HL-60 (cell line): ENCODE results near the gene DMBX1.

Experiments
- DNase-seq, 2 experiments: peaks; one replicate each; pipeline ENCODE4 v3.0.0-alpha.2; 2010 to 2020; ENCODE audit warnings: low read depth in 1 of 2, low spot score in 1 of 2
- H3K27ac ChIP-seq: fragments of 250-450 bp; sonication (Bioruptor Pico); replicated peaks from 2 replicates; pipeline ENCODE4 v1.5.1; 2020; ENCODE audit warnings: mild to moderate bottlenecking, moderate library complexity
- H3K27me3 ChIP-seq: fragments of 250-450 bp; sonication (Bioruptor Pico); 2 replicates; pipeline ENCODE4 v1.5.1; 2021; ENCODE audit warnings: mild to moderate bottlenecking, moderate library complexity; ENCODE audit not compliant: insufficient read depth, poor library complexity, severe bottlenecking
- H3K4me3 ChIP-seq: replicated peaks from 2 replicates; pipeline ENCODE4 v1.5.1; 2011; ENCODE audit warnings: mild to moderate bottlenecking, control low read depth, low read length; ENCODE audit not compliant: insufficient read depth
- GABPA ChIP-seq: IDR thresholded peaks from 2 replicates; pipeline ENCODE4 v1.6.1; 2012; ENCODE audit warnings: low read depth
- POLR2AphosphoS5 ChIP-seq: IDR thresholded peaks from 2 replicates; pipeline ENCODE4 v1.6.1; 2012; ENCODE audit warnings: low read depth
- SPI1 ChIP-seq: IDR thresholded peaks from 2 replicates; pipeline ENCODE4 v1.6.1; 2012; ENCODE audit warnings: low read depth, mild to moderate bottlenecking, borderline replicate concordance
- TF ChIP-seq, protein P1 (sequence below): IDR thresholded peaks from 2 replicates; pipeline ENCODE4 v1.6.1; 2012; ENCODE audit warnings: low read depth; ENCODE audit not compliant: insufficient replicate concordance
- TF ChIP-seq, protein P2 (sequence below): IDR thresholded peaks from one replicate; pipeline ENCODE4 v1.5.1; 2011; ENCODE audit warnings: low read length, control low read depth, inconsistent platforms; ENCODE audit not compliant: insufficient read depth

DMBX1 gene

DNA sequence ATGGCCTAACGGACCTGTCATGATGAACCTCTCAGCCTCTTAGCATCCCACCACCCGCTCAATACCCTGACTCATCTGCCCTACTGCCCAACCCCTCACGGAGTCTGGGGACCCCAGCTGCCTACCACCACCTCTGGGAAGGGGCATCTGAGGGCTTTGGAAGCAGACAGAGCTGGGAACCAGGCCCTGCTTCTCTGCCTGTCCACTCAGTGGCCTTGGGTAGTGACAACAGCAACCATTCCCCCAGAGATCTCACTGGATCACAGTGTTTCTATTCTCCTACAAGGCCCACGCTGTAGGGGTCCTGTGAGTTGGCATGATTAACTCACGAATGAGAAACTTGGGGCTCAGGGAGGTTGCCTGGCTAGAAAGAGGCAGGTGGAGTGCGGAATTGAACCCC lies 32.5 kb upstream of the DMBX1 start:
- Histone ChIP-seq H3K27me3 (peaks cover 36% of the 10 kb centered on the region), H3K4me3 (no peak overlapping the region), H3K27ac (no peak overlapping the region)
- TF ChIP-seq GABPA (no peak), SPI1 (no peak), POLR2AphosphoS5 (no peak)
- TF ChIP-seq, protein P1, sequence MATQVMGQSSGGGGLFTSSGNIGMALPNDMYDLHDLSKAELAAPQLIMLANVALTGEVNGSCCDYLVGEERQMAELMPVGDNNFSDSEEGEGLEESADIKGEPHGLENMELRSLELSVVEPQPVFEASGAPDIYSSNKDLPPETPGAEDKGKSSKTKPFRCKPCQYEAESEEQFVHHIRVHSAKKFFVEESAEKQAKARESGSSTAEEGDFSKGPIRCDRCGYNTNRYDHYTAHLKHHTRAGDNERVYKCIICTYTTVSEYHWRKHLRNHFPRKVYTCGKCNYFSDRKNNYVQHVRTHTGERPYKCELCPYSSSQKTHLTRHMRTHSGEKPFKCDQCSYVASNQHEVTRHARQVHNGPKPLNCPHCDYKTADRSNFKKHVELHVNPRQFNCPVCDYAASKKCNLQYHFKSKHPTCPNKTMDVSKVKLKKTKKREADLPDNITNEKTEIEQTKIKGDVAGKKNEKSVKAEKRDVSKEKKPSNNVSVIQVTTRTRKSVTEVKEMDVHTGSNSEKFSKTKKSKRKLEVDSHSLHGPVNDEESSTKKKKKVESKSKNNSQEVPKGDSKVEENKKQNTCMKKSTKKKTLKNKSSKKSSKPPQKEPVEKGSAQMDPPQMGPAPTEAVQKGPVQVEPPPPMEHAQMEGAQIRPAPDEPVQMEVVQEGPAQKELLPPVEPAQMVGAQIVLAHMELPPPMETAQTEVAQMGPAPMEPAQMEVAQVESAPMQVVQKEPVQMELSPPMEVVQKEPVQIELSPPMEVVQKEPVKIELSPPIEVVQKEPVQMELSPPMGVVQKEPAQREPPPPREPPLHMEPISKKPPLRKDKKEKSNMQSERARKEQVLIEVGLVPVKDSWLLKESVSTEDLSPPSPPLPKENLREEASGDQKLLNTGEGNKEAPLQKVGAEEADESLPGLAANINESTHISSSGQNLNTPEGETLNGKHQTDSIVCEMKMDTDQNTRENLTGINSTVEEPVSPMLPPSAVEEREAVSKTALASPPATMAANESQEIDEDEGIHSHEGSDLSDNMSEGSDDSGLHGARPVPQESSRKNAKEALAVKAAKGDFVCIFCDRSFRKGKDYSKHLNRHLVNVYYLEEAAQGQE = no peak
- TF ChIP-seq, protein P2, sequence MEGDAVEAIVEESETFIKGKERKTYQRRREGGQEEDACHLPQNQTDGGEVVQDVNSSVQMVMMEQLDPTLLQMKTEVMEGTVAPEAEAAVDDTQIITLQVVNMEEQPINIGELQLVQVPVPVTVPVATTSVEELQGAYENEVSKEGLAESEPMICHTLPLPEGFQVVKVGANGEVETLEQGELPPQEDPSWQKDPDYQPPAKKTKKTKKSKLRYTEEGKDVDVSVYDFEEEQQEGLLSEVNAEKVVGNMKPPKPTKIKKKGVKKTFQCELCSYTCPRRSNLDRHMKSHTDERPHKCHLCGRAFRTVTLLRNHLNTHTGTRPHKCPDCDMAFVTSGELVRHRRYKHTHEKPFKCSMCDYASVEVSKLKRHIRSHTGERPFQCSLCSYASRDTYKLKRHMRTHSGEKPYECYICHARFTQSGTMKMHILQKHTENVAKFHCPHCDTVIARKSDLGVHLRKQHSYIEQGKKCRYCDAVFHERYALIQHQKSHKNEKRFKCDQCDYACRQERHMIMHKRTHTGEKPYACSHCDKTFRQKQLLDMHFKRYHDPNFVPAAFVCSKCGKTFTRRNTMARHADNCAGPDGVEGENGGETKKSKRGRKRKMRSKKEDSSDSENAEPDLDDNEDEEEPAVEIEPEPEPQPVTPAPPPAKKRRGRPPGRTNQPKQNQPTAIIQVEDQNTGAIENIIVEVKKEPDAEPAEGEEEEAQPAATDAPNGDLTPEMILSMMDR = no peak
- DNase-seq = no peak

DNA sequence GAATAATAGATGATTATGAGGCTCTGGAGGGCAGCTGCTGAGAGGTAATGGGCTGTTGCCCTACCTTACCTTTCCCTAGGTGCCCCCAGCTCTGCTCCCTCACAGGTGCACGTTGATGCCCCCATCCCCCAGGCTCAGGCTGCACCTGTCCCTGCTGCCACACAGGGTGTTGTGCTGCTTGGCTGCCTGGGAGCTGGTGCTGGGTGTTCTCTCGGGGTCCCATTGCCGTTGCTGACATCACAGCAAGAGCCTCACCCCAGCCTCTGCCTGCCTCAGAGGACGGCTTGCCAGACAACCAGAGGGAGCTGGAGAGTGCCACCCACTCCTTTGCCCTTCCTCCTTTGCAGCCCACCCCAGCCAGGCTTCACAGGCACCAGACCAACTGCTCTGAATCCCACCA lies 31.4 kb upstream of the DMBX1 start:
- Histone ChIP-seq H3K27ac (no peak overlapping the region), H3K27me3 (peaks cover 34% of the 10 kb centered on the region), H3K4me3 (no peak overlapping the region)
- no peak for DNase-seq
- TF ChIP-seq, protein P1 = no peak

DNA sequence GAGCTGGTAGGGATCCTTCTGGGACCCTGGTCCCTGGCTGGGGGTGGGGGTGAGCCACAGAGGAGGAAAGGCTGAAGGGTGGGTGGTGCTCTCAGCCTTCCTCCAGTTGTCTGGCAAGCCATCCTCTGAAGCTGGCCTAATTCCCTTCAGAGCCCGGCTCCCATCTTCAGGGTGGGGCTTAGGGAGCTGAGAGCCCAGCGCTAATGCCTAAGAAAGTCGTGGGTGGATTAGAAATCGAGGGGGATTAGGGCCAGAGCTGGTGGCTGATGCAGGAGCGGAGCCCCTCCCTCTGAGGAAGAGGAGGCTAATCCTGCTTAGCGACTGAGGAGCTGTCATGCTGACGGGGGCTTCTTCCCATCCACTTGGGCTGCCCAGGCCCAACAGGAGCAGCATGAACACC lies 30.8 kb upstream of the DMBX1 start:
- TF ChIP-seq GABPA (no peak), SPI1 (no peak), POLR2AphosphoS5 (no peak)
- TF ChIP-seq, protein P1 = no peak
- TF ChIP-seq, protein P2 = no peak
- DNase-seq = no peak
- H3K27ac ChIP-seq = no peak overlapping the region
- H3K27me3 ChIP-seq = peaks cover 37% of the 10 kb centered on the region
- H3K4me3 ChIP-seq = no peak overlapping the region

DNA sequence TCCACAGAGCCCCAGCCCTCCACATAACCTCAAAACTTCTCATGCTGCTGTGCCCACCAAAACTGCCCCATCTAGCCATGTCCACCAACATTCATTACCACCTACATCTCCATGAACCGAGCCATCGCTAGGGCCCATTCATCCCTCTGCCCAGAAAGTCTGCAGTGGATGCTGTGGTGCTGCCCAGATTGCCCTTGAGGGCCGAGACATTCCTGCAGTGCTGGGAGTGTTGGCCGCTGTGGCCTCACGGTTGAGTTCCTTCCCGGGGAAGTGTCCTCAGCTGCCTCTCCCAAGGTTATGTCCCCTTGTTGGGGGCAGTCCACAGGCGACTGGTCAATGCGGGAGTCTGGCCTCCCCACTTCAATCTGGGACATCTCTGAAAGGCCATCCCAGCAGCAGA lies 30.3 kb upstream of the DMBX1 start:
- no peak for TF ChIP-seq GABPA
- TF ChIP-seq, protein P2 = no peak
- TF ChIP-seq POLR2AphosphoS5 = no peak
- Histone ChIP-seq H3K27ac (no peak overlapping the region), H3K4me3 (no peak overlapping the region), H3K27me3 (peaks cover 35% of the 10 kb centered on the region)
- no peak for DNase-seq
